H1 (cell line): ENCODE measurements around the gene DDX31. TPM values are rescaled to one million over a fixed set of nuclear protein-coding genes. Genes with fewer than 3 reads are reported as not detected.

ENCODE experiments used
- CTCF ChIA-PET: fragments of 300-600 bp; sonication (Branson Sonifier 250); formaldehyde crosslinking; loops from one replicate; lab custom pipeline; 2021; ENCODE audit not compliant: partially characterized antibody; lab: Charles Lee
- POLR2A ChIA-PET: fragments of 300-600 bp; sonication (Branson Sonifier 250); formaldehyde crosslinking; loops from one replicate; lab custom pipeline; 2021; ENCODE audit warnings: inconsistent platforms; ENCODE audit not compliant: partially characterized antibody; lab: Charles Lee
- DNase-seq, 2 experiments: peaks; one replicate each; pipeline versions ENCODE4 v3.0.0 to v3.0.0-alpha.2; 2010 to 2022; ENCODE audit warnings: low spot score in 2 of 2, low read depth in 1 of 2, mixed read lengths in 1 of 2
- FAIRE-seq: peaks from 2 replicates; lab custom pipeline; 2011; peaks lifted over from hg19 to GRCh38; lab: Jason Lieb, UNC
- H2AFZ ChIP-seq: 2 replicates; pipeline ENCODE4 v1.8.1; 2012; ENCODE audit warnings: low read length, inconsistent platforms
- H2AK5ac ChIP-seq: 2 replicates; pipeline ENCODE4 v1.6.1; 2013; ENCODE audit warnings: low read depth, low read length
- H2BK120ac ChIP-seq: replicated peaks from 2 replicates; pipeline ENCODE3; 2013; ENCODE audit warnings: low read depth, low read length, inconsistent platforms
- H2BK12ac ChIP-seq: 2 replicates; pipeline ENCODE4 v1.6.1; 2013; ENCODE audit warnings: low read depth, low read length
- H2BK15ac ChIP-seq: 2 replicates; pipeline ENCODE4 v1.6.1; 2013; ENCODE audit warnings: low read length
- H2BK20ac ChIP-seq: 2 replicates; pipeline ENCODE4 v1.6.1; 2013; ENCODE audit warnings: low read length
- H2BK5ac ChIP-seq: 2 replicates; pipeline ENCODE4 v1.6.1; 2013; ENCODE audit warnings: low read depth, low read length
- H3K14ac ChIP-seq: 2 replicates; pipeline ENCODE4 v1.6.1; 2013; ENCODE audit warnings: inconsistent platforms; ENCODE audit not compliant: insufficient read length
- H3K18ac ChIP-seq: 2 replicates; pipeline ENCODE4 v1.6.1; 2013; ENCODE audit warnings: low read length; ENCODE audit errors: extremely low read depth
- H3K23ac ChIP-seq: 2 replicates; pipeline ENCODE4 v1.6.1; 2013; ENCODE audit warnings: inconsistent platforms; ENCODE audit not compliant: insufficient read length
- H3K23me2 ChIP-seq: 2 replicates; pipeline ENCODE4 v1.6.1; 2013; ENCODE audit warnings: low read depth, low read length
- H3K27ac ChIP-seq: 2 replicates; pipeline ENCODE4 v1.6.1; 2011; ENCODE audit warnings: low read depth, low read length, inconsistent platforms
- H3K27me3 ChIP-seq, 4 experiments: replicated peaks in 1 of 4; 1 replicate in 1 of 4; 2 replicates in 3 of 4; pipeline versions ENCODE4 v1.6.1 to v1.8.1; 2011 to 2013; ENCODE audit warnings: low read length in 3 of 4, mild to moderate bottlenecking in 3 of 4, inconsistent platforms in 2 of 4, mixed read lengths in 2 of 4, moderate library complexity in 1 of 4; ENCODE audit not compliant: control insufficient read depth in 3 of 4, insufficient read depth in 3 of 4; ENCODE audit errors: extremely low read depth in 1 of 4
- H3K36me3 ChIP-seq, 4 experiments: 2 replicates each; pipeline versions ENCODE4 v1.6.1 to v1.8.1; 2011 to 2013; ENCODE audit warnings: mild to moderate bottlenecking in 4 of 4, low read length in 3 of 4, moderate library complexity in 2 of 4, control low read depth in 1 of 4, inconsistent platforms in 1 of 4; ENCODE audit not compliant: insufficient read depth in 4 of 4, control insufficient read depth in 2 of 4
- H3K4ac ChIP-seq: replicated peaks from 2 replicates; pipeline ENCODE3; 2013; ENCODE audit warnings: low read length, low read depth, mixed read lengths, inconsistent platforms; ENCODE audit not compliant: insufficient read length
- H3K4me1 ChIP-seq, 4 experiments: replicated peaks in 1 of 4; 1 replicate in 1 of 4; 2 replicates in 3 of 4; pipeline versions ENCODE4 v1.6.1 to v1.8.1; 2011 to 2013; ENCODE audit warnings: low read length in 3 of 4, inconsistent platforms in 2 of 4, mixed read lengths in 1 of 4; ENCODE audit not compliant: insufficient read depth in 4 of 4, control insufficient read depth in 3 of 4
- H3K4me2 ChIP-seq, 2 experiments: 2 replicates each; pipeline versions ENCODE4 v1.6.1 to v1.8.1; 2011 to 2013; ENCODE audit warnings: low read depth in 2 of 2, low read length in 2 of 2, control low read depth in 1 of 2, inconsistent platforms in 1 of 2, mild to moderate bottlenecking in 1 of 2; ENCODE audit not compliant: insufficient read depth in 1 of 2
- H3K4me3 ChIP-seq, 4 experiments: fragments of 200-600, 300-600 bp in 1 of 4; sonication (generic), shearing (Covaris generic), sonication (Bioruptor Twin) in 1 of 4; 2 replicates each; pipeline versions ENCODE4 v1.5.1 to v1.8.1; 2011 to 2016; ENCODE audit warnings: low read length in 4 of 4, low read depth in 3 of 4, control low read depth in 2 of 4, inconsistent platforms in 2 of 4, mild to moderate bottlenecking in 2 of 4, mixed read lengths in 1 of 4, moderate library complexity in 1 of 4; ENCODE audit not compliant: insufficient read depth in 2 of 4; ENCODE audit errors: extremely low read depth in 1 of 4
- H3K56ac ChIP-seq: replicated peaks from 2 replicates; pipeline ENCODE3; 2013; ENCODE audit warnings: low read depth, mild to moderate bottlenecking, mixed read lengths, low read length, inconsistent platforms; ENCODE audit not compliant: insufficient read length
- H3K79me1 ChIP-seq: 2 replicates; pipeline ENCODE4 v1.6.1; 2013; ENCODE audit warnings: low read depth, low read length, control low read depth
- H3K79me2 ChIP-seq, 2 experiments: 2 replicates each; pipeline versions ENCODE4 v1.6.1 to v1.8.1; 2012 to 2013; ENCODE audit warnings: low read length in 2 of 2, mild to moderate bottlenecking in 2 of 2, inconsistent platforms in 1 of 2; ENCODE audit not compliant: insufficient read depth in 2 of 2, control insufficient read depth in 1 of 2
- H3K9ac ChIP-seq, 4 experiments: replicated peaks in 1 of 4; 1 replicate in 1 of 4; 2 replicates in 3 of 4; pipeline versions ENCODE4 v1.6.1 to v1.8.1; 2011 to 2013; ENCODE audit warnings: low read depth in 3 of 4, low read length in 3 of 4, control low read depth in 2 of 4, mild to moderate bottlenecking in 2 of 4, moderate library complexity in 2 of 4, inconsistent platforms in 1 of 4; ENCODE audit errors: extremely low read depth in 1 of 4
- H3K9me3 ChIP-seq, 2 experiments: 2 replicates each; pipeline versions ENCODE4 v1.6.1 to v1.8.1; 2012 to 2013; ENCODE audit warnings: mild to moderate bottlenecking in 2 of 2, moderate library complexity in 2 of 2, control low read depth in 1 of 2, inconsistent platforms in 1 of 2, low read depth in 1 of 2, low read length in 1 of 2, mixed read lengths in 1 of 2; ENCODE audit not compliant: insufficient read depth in 2 of 2
- H4K20me1 ChIP-seq, 2 experiments: replicated peaks in 1 of 2; 2 replicates each; pipeline versions ENCODE3 to v1.8.1; 2011 to 2013; ENCODE audit warnings: inconsistent platforms in 2 of 2, low read length in 2 of 2, mild to moderate bottlenecking in 1 of 2; ENCODE audit not compliant: insufficient read depth in 2 of 2, control insufficient read depth in 1 of 2
- H4K5ac ChIP-seq: 2 replicates; pipeline ENCODE4 v1.6.1; 2013; ENCODE audit warnings: low read length, low read depth, mixed read lengths, inconsistent platforms; ENCODE audit not compliant: insufficient read length
- H4K8ac ChIP-seq: 2 replicates; pipeline ENCODE4 v1.8.0; 2013; ENCODE audit warnings: mild to moderate bottlenecking, moderate library complexity, low read length, inconsistent platforms; ENCODE audit not compliant: insufficient read depth; ENCODE audit errors: extremely low read depth
- H4K91ac ChIP-seq: replicated peaks from 2 replicates; pipeline ENCODE3; 2013; ENCODE audit warnings: low read length, mixed read lengths, inconsistent platforms; ENCODE audit not compliant: insufficient read length
- RAD21 ChIP-seq, 2 experiments: IDR thresholded peaks in 1 of 2; conservative IDR thresholded peaks in 1 of 2; 2 replicates each; pipeline ENCODE4 v1.6.1; 2011; ENCODE audit warnings: low read depth in 2 of 2, low read length in 2 of 2, improper control_type of control experiment in 1 of 2, inconsistent platforms in 1 of 2, mild to moderate bottlenecking in 1 of 2, moderate library complexity in 1 of 2
- SIN3A ChIP-seq, 2 experiments: IDR thresholded peaks in 1 of 2; conservative IDR thresholded peaks in 1 of 2; 2 replicates each; pipeline ENCODE4 v1.6.1; 2011 to 2012; ENCODE audit warnings: low read length in 2 of 2, improper control_type of control experiment in 1 of 2, low read depth in 1 of 2, mild to moderate bottlenecking in 1 of 2
- WGBS, 2 experiments: shearing (Covaris generic) in 1 of 2; methylation state at CpG; one replicate each; pipeline versions ENCODE4 v1.1.6 to v1.1.7; 2013 to 2015; ENCODE audit warnings: low lambda C conversion rate in 2 of 2, mixed read lengths in 2 of 2, inconsistent platforms in 1 of 2, low coverage in 1 of 2, missing lambda C conversion rate in 1 of 2; ENCODE audit not compliant: insufficient replicate concordance in 2 of 2, insufficient coverage in 1 of 2, insufficient read length in 1 of 2; ENCODE audit errors: extremely low coverage in 1 of 2, missing lambda C conversion rate in 1 of 2; 5-methylcytosine and 5-hydroxymethylcytosine counted together
- polyA plus RNA-seq, 7 experiments: library from polyadenylated mRNA; depleted of rRNA in 3 of 7; stranded (reverse) in 5 of 7; unstranded in 2 of 7; fragments of >200 nt in 5 of 7; fragments of 200-250 nt in 2 of 7; gene quantifications; 1 replicate in 5 of 7; 2 replicates in 1 of 7; 4 replicates in 1 of 7; pipeline versions ENCODE4 v1.2.1 to v1.2.3, GENCODE V29; 2011 to 2013; ENCODE audit warnings: missing spikeins in 2 of 7, mixed read lengths in 2 of 7
- total RNA-seq: library from RNA; stranded (reverse); fragmentation: NEBNext Ultra II Directional; extraction: Animal tissue kit (Norgen Biotek cat#: 25700); gene quantifications from 2 replicates; pipeline ENCODE4 v1.2.1, GENCODE V29; 2021
- TF ChIP-seq, protein P1 (sequence below), 3 experiments: IDR thresholded peaks; 1 replicate in 2 of 3; 2 replicates in 1 of 3; pipeline versions ENCODE4 v1.5.1 to v1.6.1; 2011; ENCODE audit warnings: low read length in 3 of 3, mild to moderate bottlenecking in 3 of 3, inconsistent platforms in 2 of 3, low read depth in 1 of 3, moderate library complexity in 1 of 3; ENCODE audit not compliant: insufficient read depth in 1 of 3; ENCODE audit errors: control extremely low read depth in 1 of 3

DDX31 gene
- total and polyA plus RNA-seq, 2 of the 8 experiments (the other 6 are each of a cell fraction or from before 2014, with no cell fraction given) = 9.5 to 23.7 TPM

- TF ChIP-seq RAD21 (IDR thresholded peaks at IDR 0.05 in 1 of 2, conservative IDR thresholded peaks at IDR 0.05 in 1 of 2; ENCODE audit: low read depth in 2 of 2, low read length in 2 of 2) (peak; percentile 31 to 47; a peak in 3 of 4 replicates), SIN3A (conservative IDR thresholded peaks at IDR 0.05 in 1 of 2, IDR thresholded peaks at IDR 0.05 in 1 of 2; ENCODE audit: low read depth in 1 of 2, low read length in 2 of 2) (no peak)
- TF ChIP-seq, protein P1, sequence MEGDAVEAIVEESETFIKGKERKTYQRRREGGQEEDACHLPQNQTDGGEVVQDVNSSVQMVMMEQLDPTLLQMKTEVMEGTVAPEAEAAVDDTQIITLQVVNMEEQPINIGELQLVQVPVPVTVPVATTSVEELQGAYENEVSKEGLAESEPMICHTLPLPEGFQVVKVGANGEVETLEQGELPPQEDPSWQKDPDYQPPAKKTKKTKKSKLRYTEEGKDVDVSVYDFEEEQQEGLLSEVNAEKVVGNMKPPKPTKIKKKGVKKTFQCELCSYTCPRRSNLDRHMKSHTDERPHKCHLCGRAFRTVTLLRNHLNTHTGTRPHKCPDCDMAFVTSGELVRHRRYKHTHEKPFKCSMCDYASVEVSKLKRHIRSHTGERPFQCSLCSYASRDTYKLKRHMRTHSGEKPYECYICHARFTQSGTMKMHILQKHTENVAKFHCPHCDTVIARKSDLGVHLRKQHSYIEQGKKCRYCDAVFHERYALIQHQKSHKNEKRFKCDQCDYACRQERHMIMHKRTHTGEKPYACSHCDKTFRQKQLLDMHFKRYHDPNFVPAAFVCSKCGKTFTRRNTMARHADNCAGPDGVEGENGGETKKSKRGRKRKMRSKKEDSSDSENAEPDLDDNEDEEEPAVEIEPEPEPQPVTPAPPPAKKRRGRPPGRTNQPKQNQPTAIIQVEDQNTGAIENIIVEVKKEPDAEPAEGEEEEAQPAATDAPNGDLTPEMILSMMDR (IDR thresholded peaks at IDR 0.05; ENCODE audit: control extremely low read depth in 1 of 3, insufficient read depth in 1 of 3, low read depth in 1 of 3, low read length in 3 of 3) = peak; percentile 31 to 61 (median 54); a peak in 3 of 4 replicates
- Histone ChIP-seq H3K4ac (no peak overlapping the region), H2BK5ac (no peak overlapping the region), H2AK5ac (no peak overlapping the region), H4K8ac (no peak overlapping the region), H3K23me2 (no peaks in the 10 kb centered on the region), H4K5ac (no peak overlapping the region), H2BK120ac (no peak overlapping the region), H3K4me1 (no peaks in the 10 kb centered on the region), H3K27me3 (no peaks in the 10 kb centered on the region), H2BK15ac (no peak overlapping the region), H3K4me2 (no peak overlapping the region), H3K36me3 (peaks cover 16 to 68% (median 50%) of the 10 kb centered on the region in 4 experiments; a peak in 7 of 8 replicates), H3K9ac (no peak overlapping the region), H3K18ac (no peak overlapping the region), H3K79me1 (no peaks in the 10 kb centered on the region), H4K20me1 (peaks cover 0 to 2% of the 10 kb centered on the region in 2 experiments), H3K79me2 (no peaks in the 10 kb centered on the region), H2AFZ (no peak overlapping the region), H3K27ac (no peak overlapping the region), H3K9me3 (no peaks in the 10 kb centered on the region), H3K56ac (no peak overlapping the region), H2BK12ac (no peak overlapping the region), H3K23ac (no peak overlapping the region), H2BK20ac (no peak overlapping the region), H3K14ac (no peak overlapping the region), H3K4me3 (no peak overlapping the region), H4K91ac (no peak overlapping the region)
- ChIA-PET POLR2A (interaction anchor here (0.7 to 1.4 kb wide), 5 partner anchors 9 to 29 kb away, joined by 3 to 6 read pairs (median 4); partner anchors contain the start of genes DDX31 and GTF3C4), CTCF (interaction anchor here (0.6 to 2.9 kb wide), 22 partner anchors 9 to 1483 kb away, joined by 3 to 17 read pairs (median 4); no protein-coding TSS in a partner anchor)
- WGBS, 2 experiments = 82% methylated on average over 3 of the region's 3 CpGs; no CpG with 5 or more reads in 1 of the 2 experiments
- no peak for DNase-seq
- peak; percentile 74 for FAIRE-seq
Observed at GRCh38 chr9:132644251-132644650, 25.5 kb downstream of the DDX31 start.
